Measurements from ENCODE around the gene SKIDA1. TPM values are rescaled to one million over a fixed set of nuclear protein-coding genes. Genes with fewer than 3 reads are reported as not detected.

Gene SKIDA1
- total and polyA plus RNA-seq, 2 experiments from 2014 or later = 1.5 to 3.5 TPM

- H3K4me3 Mint-ChIP-seq = peak overlapping the region; percentile 81
- Histone ChIP-seq H3K4me1 (ENCODE audit: insufficient read depth) (peaks cover 53% of the 10 kb centered on the region), H3K36me3 (ENCODE audit: insufficient read depth) (no peaks in the 10 kb centered on the region), H3F3A (replicated peaks; ENCODE audit: low read depth) (peaks cover 14% of the 10 kb centered on the region; the same call in 1 of the 2 replicates), H3K79me2 (replicated peaks; ENCODE audit: insufficient read depth) (peaks cover 4% of the 10 kb centered on the region; the same call in 1 of the 2 replicates), H3K4me2 (peak overlapping the region; percentile 78), H2AFZ (no peak overlapping the region), H4K20me1 (replicated peaks; ENCODE audit: insufficient read depth) (no peaks in the 10 kb centered on the region), H3K27ac (ENCODE audit: low read depth) (no peak overlapping the region), H3K27me3 (ENCODE audit: insufficient read depth) (peaks cover 69% of the 10 kb centered on the region), H3K4me3 (peak overlapping the region; percentile 76), H3K9me2 (ENCODE audit: insufficient read depth) (no peaks in the 10 kb centered on the region)
- H3K4me1 Mint-ChIP-seq = peaks cover 57% of the 10 kb centered on the region
- H3K27me3 Mint-ChIP-seq (ENCODE audit: insufficient read depth, low read depth, poor library complexity) = peaks cover 57% of the 10 kb centered on the region
- H3K9me3 Mint-ChIP-seq = no peaks in the 10 kb centered on the region
- ATAC-seq (peak; percentile 9), DNase-seq (ENCODE audit: low spot score) (peak; percentile 91)
- H3K27ac Mint-ChIP-seq = no peak overlapping the region
- H3K36me3 Mint-ChIP-seq (ENCODE audit: low read depth) = peaks cover 2% of the 10 kb centered on the region
- TF ChIP-seq CREB1 (CRISPR knock-in tag; IDR thresholded peaks at IDR 0.05; ENCODE audit: low read depth) = no peak
- no peak for TF ChIP-seq REST (IDR thresholded peaks at IDR 0.05; ENCODE audit: unreplicated experiment)
- no peak for TF ChIP-seq ZNF114 (CRISPR knock-in tag; IDR thresholded peaks at IDR 0.05)
- no peak for TF ChIP-seq ZNF331 (CRISPR knock-in tag; IDR thresholded peaks at IDR 0.05; ENCODE audit: low read depth)
- TF ChIP-seq POLR2AphosphoS5 (IDR thresholded peaks at IDR 0.05; ENCODE audit: low read depth) = no peak
- TF ChIP-seq NANOG (IDR thresholded peaks at IDR 0.05; ENCODE audit: borderline replicate concordance) = no peak
- TF ChIP-seq ZNF462 (CRISPR knock-in tag; IDR thresholded peaks at IDR 0.05) = no peak
- TF ChIP-seq EZH2phosphoT487 (IDR thresholded peaks at IDR 0.05; ENCODE audit: unreplicated experiment) = no peak
- TF ChIP-seq, protein P1, sequence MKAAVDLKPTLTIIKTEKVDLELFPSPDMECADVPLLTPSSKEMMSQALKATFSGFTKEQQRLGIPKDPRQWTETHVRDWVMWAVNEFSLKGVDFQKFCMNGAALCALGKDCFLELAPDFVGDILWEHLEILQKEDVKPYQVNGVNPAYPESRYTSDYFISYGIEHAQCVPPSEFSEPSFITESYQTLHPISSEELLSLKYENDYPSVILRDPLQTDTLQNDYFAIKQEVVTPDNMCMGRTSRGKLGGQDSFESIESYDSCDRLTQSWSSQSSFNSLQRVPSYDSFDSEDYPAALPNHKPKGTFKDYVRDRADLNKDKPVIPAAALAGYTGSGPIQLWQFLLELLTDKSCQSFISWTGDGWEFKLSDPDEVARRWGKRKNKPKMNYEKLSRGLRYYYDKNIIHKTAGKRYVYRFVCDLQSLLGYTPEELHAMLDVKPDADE (IDR thresholded peaks at IDR 0.05) = no peak
These were observed 28.2 kb downstream of the SKIDA1 start for GRCh38 chr10:21497177-21497807.
